Ascending aorta (tissue), 2 donors: ENCODE data around the gene PPM1E. TPM values are rescaled to one million over a fixed set of nuclear protein-coding genes. Genes with fewer than 3 reads are reported as not detected.

Experiments used
- DNase-seq, 2 donors: peaks; one replicate each; pipeline ENCODE4 v3.0.0-alpha.2; 2019; ENCODE audit warnings: low spot score in 2 of 2
- H3K27ac ChIP-seq, 2 donors: fragments of 200-600 bp; sonication (generic); one replicate each; pipeline ENCODE4 v1.5.1; 2016 to 2017; ENCODE audit warnings: mild to moderate bottlenecking in 1 of 2
- H3K27me3 ChIP-seq: fragments of 200-600 bp; sonication (generic); one replicate; pipeline ENCODE4 v1.5.1; 2017
- H3K36me3 ChIP-seq, 2 donors: fragments of 200-600 bp; sonication (generic); one replicate each; pipeline ENCODE4 v1.5.1; 2016
- H3K4me1 ChIP-seq, 2 donors: fragments of 200-600 bp; sonication (generic); one replicate each; pipeline ENCODE4 v1.5.1; 2016 to 2017; ENCODE audit warnings: mild to moderate bottlenecking in 1 of 2
- H3K4me3 ChIP-seq, 2 donors: fragments of 200-600 bp; sonication (generic); one replicate each; pipeline ENCODE4 v1.5.1; 2016 to 2017; ENCODE audit warnings: mild to moderate bottlenecking in 1 of 2
- H3K9me3 ChIP-seq, 2 donors: fragments of 200-600 bp; sonication (generic); one replicate each; pipeline ENCODE4 v1.5.1; 2016
- intact Hi-C: fragments of 100-400 bp; cut with DNase I; formaldehyde crosslinking; loops from one replicate; pipeline ENCODE4 v1.15.1; 2023
- total RNA-seq: library from RNA; depleted of rRNA; stranded (reverse); fragments of >200 nt; gene quantifications from one replicate; pipeline ENCODE4 v1.1.0, GENCODE V29; 2016
- TF ChIP-seq, protein P1 (sequence below), 3 experiments: fragments of 200-600 bp in 2 of 3; fragments of 450-650 bp in 1 of 3; sonication (generic) in 2 of 3; IDR thresholded peaks; one replicate each; pipeline ENCODE4 v1.5.1; 2016 to 2019; ENCODE audit warnings: antibody characterized with exemption in 3 of 3, mild to moderate bottlenecking in 1 of 3, moderate library complexity in 1 of 3

PPM1E gene
- total RNA-seq, 1 donor from 2014 or later: 0.11 TPM

DNA sequence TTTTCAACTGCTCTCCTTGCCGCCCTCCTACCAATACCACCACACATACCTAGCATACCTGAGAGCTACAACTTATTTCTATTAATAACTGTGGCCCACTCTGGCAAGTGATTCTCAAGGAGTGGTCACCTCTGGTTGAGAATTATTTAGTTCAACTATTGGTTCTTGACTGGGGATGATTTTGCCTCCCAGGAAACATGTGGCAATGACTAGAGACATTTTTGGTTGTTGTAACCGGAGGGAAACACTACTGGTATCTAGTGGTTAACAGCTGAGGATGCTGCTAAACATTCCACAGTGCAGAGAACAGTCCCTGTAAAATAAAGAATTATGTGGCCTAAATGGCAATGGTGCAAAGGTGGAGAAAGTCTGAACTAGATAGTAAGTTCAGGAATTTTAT lies 254.4 kb downstream of the PPM1E start:
- peaks cover 10 to 28% of the 10 kb centered on the region in 2 donors for H3K36me3 ChIP-seq

DNA sequence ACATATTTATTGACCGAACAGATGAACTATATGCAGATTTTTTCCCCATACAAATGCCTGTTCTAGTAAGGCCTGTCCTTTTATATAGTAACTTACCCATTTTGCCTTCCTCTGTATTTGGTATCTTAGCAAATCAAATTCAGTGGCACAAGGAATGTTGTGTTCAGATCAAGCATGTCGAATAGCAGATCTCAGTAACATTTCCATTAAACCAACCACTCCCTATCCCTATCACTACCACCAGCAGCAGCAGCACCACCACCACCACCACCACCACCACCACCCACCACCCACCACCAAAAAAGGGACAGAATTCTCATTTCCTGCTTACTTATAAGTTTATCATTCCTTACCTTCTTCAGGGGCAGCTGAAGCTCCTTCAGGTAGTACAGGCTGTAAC lies 256.3 kb downstream of the PPM1E start:
- Histone ChIP-seq H3K36me3 (peaks cover 22 to 36% of the 10 kb centered on the region in 2 donors), H3K27me3 (no peaks in the 10 kb centered on the region), H3K9me3 (no peaks in the 10 kb centered on the region), H3K27ac (no peak overlapping the region), H3K4me3 (no peak overlapping the region), H3K4me1 (no peaks in the 10 kb centered on the region)
- TF ChIP-seq, protein P1, sequence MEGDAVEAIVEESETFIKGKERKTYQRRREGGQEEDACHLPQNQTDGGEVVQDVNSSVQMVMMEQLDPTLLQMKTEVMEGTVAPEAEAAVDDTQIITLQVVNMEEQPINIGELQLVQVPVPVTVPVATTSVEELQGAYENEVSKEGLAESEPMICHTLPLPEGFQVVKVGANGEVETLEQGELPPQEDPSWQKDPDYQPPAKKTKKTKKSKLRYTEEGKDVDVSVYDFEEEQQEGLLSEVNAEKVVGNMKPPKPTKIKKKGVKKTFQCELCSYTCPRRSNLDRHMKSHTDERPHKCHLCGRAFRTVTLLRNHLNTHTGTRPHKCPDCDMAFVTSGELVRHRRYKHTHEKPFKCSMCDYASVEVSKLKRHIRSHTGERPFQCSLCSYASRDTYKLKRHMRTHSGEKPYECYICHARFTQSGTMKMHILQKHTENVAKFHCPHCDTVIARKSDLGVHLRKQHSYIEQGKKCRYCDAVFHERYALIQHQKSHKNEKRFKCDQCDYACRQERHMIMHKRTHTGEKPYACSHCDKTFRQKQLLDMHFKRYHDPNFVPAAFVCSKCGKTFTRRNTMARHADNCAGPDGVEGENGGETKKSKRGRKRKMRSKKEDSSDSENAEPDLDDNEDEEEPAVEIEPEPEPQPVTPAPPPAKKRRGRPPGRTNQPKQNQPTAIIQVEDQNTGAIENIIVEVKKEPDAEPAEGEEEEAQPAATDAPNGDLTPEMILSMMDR (IDR thresholded peaks at IDR 0.05): no peak
- no peak for DNase-seq
- intact Hi-C loops: no loop called here

More for the DNA sequence above, 254.4 kb downstream of the PPM1E start:
- no peak for DNase-seq
- H3K27me3 ChIP-seq: no peaks in the 10 kb centered on the region
- H3K9me3 ChIP-seq: no peaks in the 10 kb centered on the region
- TF ChIP-seq, protein P1 (IDR thresholded peaks at IDR 0.05): no peak
- no peak overlapping the region for H3K27ac ChIP-seq
- intact Hi-C loops: no loop called here
- no peak overlapping the region for H3K4me3 ChIP-seq
- H3K4me1 ChIP-seq: no peaks in the 10 kb centered on the region

DNA sequence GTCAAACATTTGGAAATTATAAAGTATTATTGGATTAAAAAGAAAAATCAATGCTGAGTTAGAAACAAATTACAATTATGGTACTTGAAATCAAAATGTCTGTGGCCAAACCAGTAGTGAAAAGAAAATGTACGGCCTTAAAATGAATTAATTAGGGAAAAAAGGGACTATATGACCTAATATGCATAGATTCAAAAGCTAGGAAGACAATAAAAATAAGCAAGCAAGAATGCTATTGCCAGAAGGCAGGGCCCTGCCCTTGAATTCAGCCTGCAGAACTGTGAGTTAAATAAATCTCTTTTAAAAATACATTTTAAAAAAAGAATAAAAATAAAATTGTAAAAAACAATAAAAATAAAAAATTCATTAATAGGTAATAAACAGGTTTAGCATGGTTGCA lies 262.4 kb downstream of the PPM1E start:
- H3K4me1 ChIP-seq: no peaks in the 10 kb centered on the region
- peaks cover 12 to 13% of the 10 kb centered on the region in 2 donors for H3K36me3 ChIP-seq
- DNase-seq: no peak
- TF ChIP-seq, protein P1 (IDR thresholded peaks at IDR 0.05): no peak
- no peaks in the 10 kb centered on the region for H3K9me3 ChIP-seq
- intact Hi-C loops: no loop called here
- no peak overlapping the region for H3K27ac ChIP-seq
- no peaks in the 10 kb centered on the region for H3K27me3 ChIP-seq
- no peak overlapping the region for H3K4me3 ChIP-seq

DNA sequence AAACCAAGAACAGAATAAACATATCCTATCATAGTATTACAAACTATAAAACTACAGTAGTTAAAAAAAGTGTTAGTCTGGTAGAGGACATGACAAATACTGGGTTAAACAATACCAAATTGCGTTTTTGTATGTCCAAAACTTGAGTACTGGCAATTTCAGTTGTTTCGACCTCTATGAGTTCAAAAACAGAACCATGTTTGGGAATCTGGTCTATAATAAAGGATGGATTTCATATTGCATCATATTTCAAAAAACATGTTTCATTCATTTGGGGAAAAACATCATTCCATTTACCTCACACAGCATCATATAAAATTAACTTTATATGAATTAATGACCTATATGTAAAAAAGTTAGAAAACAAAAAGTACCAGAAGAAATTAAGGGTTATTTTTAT lies 269.3 kb downstream of the PPM1E start:
- no peaks in the 10 kb centered on the region for H3K9me3 ChIP-seq
- H3K36me3 ChIP-seq: peaks cover 9 to 10% of the 10 kb centered on the region in 2 donors
- no peak overlapping the region for H3K27ac ChIP-seq
- H3K4me1 ChIP-seq: no peaks in the 10 kb centered on the region
- DNase-seq: no peak
- TF ChIP-seq, protein P1 (IDR thresholded peaks at IDR 0.05): no peak
- no peaks in the 10 kb centered on the region for H3K27me3 ChIP-seq
- no peak overlapping the region for H3K4me3 ChIP-seq
- intact Hi-C loops: no loop called here

DNA sequence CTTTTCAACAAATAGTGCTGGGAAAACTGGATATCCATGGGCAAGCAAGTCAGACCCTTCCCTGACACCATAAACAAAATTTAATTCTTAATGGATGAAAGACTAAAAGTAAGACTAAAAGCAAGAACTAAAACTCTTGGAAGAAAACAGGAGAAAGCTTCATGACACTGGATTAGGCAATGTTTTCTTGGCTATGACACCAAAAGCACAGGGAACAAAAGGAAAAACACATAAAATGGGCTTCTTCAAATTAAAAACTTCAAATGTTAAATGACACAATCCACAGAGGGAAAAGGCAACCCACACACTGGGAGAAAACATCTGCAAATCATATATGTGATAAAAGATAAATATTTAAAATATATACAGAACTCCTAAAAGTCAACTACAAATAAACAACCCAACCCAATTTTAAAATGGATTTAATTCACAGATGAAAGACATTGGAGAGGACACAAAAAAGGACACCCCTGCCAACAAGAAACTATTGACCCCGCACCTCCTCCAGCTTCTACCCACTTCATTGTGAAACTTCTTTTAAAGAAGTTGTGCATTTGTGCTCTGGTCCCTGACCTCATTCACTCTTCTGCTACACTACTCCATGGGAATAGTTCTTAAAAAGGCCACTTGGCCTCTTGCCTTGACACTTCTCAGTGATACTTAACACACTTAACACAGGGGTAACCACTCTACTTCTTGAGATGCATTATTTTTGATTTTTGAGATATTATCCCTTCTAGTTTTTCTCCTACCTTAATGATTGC lies 270.7 kb downstream of the PPM1E start:
- no peak for DNase-seq
- TF ChIP-seq, protein P1 (IDR thresholded peaks at IDR 0.05): no peak
- Histone ChIP-seq H3K27ac (no peak overlapping the region), H3K4me1 (no peaks in the 10 kb centered on the region), H3K4me3 (no peak overlapping the region), H3K36me3 (peaks cover 9 to 10% of the 10 kb centered on the region in 2 donors), H3K9me3 (no peaks in the 10 kb centered on the region), H3K27me3 (no peaks in the 10 kb centered on the region)
- intact Hi-C loops: no loop called here
